GM18502 (cell line): ENCODE results near the gene CAPN3.

ENCODE experiments used
- ATAC-seq: cut with Tn5 transposase; IDR thresholded peaks from one replicate; pipeline ENCODE4 v1.9.1; 2021; ENCODE audit warnings: mild to moderate bottlenecking; ENCODE audit not compliant: unreplicated experiment, poor library complexity

The CAPN3 gene

GRCh38 chr15:42354824-42355223, 4.5 kb upstream of the CAPN3 start:
- ATAC-seq, result no peak

DNA sequence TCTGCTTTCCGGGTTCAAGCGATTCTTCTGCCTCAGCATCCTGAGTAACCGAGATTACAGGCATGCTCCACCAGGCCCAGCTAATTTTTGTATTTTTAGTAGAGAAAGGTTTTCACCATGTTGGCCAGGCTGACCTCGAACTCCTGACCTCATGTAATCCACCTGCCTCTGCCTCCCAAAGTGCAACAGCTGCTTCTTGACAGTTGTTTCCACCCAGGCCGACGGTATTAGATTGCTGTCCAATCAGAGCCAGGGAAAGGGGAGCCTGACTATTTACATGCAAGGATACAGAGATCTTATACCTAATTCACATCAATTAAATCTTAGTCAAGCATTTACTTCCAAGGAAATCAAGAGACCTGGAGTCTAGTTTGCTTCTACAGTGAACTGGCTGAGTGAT, 4.0 kb upstream of the CAPN3 start:
- no peak for ATAC-seq

DNA sequence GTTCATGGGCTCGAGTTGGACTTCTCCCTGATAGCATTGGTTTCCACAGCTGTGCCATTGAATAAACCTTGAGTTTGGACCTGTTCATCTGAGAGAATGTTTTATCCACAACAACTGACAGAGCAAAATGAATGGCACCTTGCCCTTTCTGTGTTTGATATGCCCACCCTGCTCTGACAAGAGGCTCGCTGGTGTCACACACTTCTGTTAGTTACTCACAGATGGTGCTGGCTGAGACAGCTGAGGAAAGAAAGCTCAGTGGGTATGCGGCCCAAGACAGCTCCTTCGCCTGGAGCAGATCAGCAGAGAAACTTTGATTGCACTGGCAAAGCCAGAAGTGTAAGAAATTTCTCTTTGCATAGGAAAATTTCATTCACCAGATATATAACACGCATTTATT, 2.5 kb upstream of the CAPN3 start:
- no peak for ATAC-seq

GRCh38 chr15:42358141-42358540, 1.2 kb upstream of the CAPN3 start:
- no peak for ATAC-seq

DNA sequence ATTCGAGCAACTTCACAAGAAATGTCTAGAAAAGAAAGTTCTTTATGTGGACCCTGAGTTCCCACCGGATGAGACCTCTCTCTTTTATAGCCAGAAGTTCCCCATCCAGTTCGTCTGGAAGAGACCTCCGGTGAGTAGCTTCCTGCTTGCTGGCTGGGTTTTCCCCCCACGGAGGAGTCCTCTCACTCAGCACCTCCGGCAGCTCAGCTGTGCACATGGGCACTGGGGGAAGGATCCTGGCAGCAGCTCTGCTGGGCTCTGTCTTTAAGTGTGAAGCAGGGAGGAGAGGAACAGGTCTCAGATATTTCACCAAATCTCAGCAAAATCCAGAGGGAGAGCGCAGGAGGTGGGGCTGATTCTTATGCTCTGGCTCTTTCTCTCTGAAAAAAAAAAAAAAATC, 684 bp downstream of the CAPN3 start:
- no peak for ATAC-seq

GRCh38 chr15:42360535-42361112, 1.3 kb downstream of the CAPN3 start:
- no peak for ATAC-seq

DNA sequence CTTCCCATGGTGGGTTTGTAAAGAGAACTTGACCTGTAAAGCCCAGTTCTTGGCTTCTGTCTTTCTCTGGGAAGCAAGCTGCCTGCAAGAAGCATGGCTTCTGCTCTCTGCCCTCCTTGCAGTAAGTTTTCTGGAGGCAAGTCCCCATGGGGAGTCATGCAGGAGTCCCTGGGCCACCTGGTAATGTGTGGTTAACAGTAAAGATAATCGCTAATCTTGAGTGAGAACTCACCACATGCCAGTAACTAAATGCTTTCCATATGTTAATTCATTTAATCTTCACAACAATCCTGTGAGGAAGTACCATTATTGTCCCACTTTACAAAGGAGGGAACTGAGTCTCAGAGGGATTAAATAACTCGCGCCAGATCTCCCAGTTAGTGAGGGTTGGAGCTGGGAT, 4.2 kb downstream of the CAPN3 start:
- ATAC-seq, result no peak

DNA sequence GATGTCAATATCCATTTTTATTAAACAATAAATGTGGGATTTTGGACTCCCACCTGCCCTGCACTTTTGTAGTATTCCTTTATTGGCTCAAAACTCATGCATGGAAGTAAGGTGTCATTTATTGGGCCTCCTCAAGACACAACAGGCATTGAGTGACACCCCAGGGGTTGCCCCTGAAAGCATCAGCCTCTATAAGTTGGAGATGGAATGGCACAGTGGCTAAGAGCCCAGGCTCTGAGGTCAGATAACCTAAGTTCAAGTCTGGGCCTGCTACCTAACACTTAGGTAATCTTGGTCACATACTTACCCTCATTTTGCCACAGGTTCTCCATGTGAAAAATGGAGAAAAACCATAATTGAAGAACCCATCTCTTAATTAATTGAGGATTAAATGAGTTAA, 4.6 kb downstream of the CAPN3 start:
- ATAC-seq, result no peak

DNA sequence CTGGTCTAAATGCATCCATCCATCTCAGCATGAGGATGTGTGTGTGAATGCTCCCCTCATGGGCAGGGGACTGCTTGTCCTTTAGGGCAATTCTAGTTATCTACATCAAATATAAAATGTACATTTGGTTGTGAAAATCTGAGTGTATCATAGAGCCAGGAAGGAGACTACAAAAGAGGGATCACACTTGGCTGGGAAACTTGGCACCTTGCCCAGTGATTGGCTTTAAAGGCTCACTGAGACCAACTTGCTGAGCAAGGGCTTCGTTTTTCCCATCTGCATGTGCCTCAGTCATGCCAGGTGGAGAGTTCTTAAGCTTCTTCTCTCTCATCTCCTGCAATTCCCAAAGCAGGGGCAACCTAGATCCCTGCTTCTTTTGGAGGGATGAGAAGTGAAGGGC, 5.2 kb downstream of the CAPN3 start:
- ATAC-seq, result no peak

DNA sequence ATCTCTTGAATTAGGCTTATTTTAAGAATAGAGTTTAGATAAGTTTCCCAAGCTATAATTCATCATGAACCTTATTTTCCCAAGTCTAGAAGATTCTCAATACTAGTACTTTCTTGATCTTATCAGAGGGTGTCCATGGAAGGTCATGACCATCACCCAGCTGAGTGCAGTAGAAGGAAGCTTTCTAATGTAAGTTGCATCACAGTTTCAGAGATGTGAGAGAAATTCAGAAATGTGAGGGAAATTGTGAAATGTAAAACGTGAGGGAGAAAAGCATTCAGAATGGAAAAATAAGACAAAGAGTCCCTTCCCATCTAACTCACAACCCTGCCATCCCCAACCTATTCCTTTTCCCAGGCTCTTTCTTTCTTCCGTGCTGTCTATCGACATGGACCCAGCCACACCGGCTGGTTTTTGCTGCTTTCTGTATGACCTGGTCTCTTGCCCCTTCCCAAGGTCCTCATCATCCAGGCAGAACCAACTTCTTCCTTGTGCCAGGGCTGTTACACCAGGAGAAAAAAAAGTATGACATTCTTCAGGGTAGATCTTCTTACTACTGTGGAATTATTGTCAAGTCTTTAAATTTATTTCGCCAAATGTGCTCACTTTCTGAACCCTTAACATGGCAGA, 6.7 kb downstream of the CAPN3 start:
- no peak for ATAC-seq

GRCh38 chr15:42367041-42367440, 7.7 kb downstream of the CAPN3 start:
- ATAC-seq, result no peak

DNA sequence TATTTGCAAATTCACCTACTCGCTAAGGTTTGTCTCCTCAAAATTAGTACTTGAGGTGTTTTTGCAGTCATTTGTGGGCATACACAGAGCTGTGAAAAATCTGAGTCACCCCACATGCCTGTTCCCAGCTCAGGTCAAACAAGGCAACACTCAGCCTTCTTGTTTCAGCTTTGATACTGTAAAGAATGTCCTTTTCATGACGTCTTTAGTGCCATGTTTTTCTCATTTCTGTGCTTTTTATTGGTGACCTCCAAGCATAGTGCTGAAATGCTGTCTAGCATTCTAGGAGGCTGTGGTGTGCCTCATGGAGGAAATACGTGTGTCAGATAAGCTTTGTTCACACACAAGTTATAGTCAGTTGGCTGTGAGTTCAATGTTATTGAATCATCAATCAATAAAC, 8.8 kb downstream of the CAPN3 start:
- ATAC-seq, result no peak

- ATAC-seq, result no peak
Measured at GRCh38 chr15:42371096-42371495, 11.8 kb downstream of the CAPN3 start.

GRCh38 chr15:42373274-42373673, 14.0 kb downstream of the CAPN3 start:
- no peak for ATAC-seq

DNA sequence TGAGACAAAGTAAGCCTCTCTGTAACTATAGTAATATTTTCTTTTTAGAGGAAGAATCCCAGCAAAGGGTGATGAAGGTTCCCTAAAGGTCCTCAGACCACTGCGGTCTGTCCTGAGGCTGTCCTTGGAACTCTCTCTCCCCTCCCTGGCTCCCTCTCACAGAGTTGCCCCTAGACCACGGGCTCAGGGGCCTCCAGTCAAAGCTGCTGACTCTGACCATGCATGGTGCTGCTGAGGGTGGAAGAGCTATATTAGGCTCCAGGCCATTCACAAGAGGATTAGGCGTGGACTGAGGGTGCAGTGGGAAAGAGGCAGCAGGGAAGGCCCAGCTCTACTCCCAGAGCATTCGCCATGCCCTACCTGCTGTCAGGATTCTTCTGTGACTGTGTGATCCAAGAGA, 14.6 kb downstream of the CAPN3 start:
- no peak for ATAC-seq

- no peak for ATAC-seq
Measured at GRCh38 chr15:42374810-42375209, 15.5 kb downstream of the CAPN3 start.

- no peak for ATAC-seq
Measured at GRCh38 chr15:42375252-42375651, 16.0 kb downstream of the CAPN3 start.

- no peak for ATAC-seq
Measured at GRCh38 chr15:42375941-42376340, 16.6 kb downstream of the CAPN3 start.

- no peak for ATAC-seq
Measured at GRCh38 chr15:42378011-42378410, 18.7 kb downstream of the CAPN3 start.

DNA sequence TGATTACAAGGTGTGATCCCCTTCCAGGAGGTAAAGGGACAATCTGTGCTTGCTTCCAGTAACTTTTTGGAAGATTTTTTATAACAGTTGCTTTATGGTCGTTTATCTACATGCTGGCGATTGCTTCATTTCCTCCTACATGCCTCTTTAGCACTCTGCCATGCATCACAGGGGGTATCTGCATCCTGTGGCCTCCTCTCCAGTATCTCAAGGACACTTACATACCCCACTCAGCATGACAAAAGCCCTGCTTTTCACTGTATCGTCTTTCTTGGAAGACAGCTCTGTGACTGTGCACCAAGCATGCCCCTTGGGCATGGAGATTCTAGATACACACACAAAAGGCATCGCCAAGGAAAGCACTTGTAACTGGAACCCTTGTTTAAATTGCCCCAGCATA, 25.3 kb downstream of the CAPN3 start:
- ATAC-seq, result no peak

GRCh38 chr15:42385206-42385979, 26.1 kb downstream of the CAPN3 start:
- no peak for ATAC-seq
